ENCODE results near the gene KCNN4. TPM values are rescaled to one million over a fixed set of nuclear protein-coding genes. Genes with fewer than 3 reads are reported as not detected.

The KCNN4 gene
- total RNA-seq, 1 donor from 2014 or later, result 1.6 TPM

GRCh38 chr19:43723588-43723987, 57.2 kb downstream of the KCNN4 start:
- no peaks in the 10 kb centered on the region for H3K9me3 Mint-ChIP-seq
- H3K27ac Mint-ChIP-seq, result no peak overlapping the region
- H3K4me1 Mint-ChIP-seq (ENCODE audit: unreplicated experiment), result no peaks in the 10 kb centered on the region
- no peak overlapping the region for H3K4me3 Mint-ChIP-seq
- DNase-seq (ENCODE audit: extremely low spot score, unreplicated experiment), result no peak
- peaks cover 8% of the 10 kb centered on the region for H3K36me3 Mint-ChIP-seq
- no peaks in the 10 kb centered on the region for H3K27me3 Mint-ChIP-seq
- peak; percentile 44 for TF ChIP-seq CTCF (conservative IDR thresholded peaks at IDR 0.05)

- no peaks in the 10 kb centered on the region for H3K27me3 Mint-ChIP-seq
- H3K4me3 Mint-ChIP-seq, result no peak overlapping the region
- H3K36me3 Mint-ChIP-seq, result peaks cover under 1% of the 10 kb centered on the region
- DNase-seq (ENCODE audit: extremely low spot score, unreplicated experiment), result no peak
- H3K27ac Mint-ChIP-seq, result no peak overlapping the region
- TF ChIP-seq CTCF (conservative IDR thresholded peaks at IDR 0.05), result no peak
- H3K9me3 Mint-ChIP-seq, result no peaks in the 10 kb centered on the region
- no peaks in the 10 kb centered on the region for H3K4me1 Mint-ChIP-seq (ENCODE audit: unreplicated experiment)
Measured at GRCh38 chr19:43721469-43722048, 59.2 kb downstream of the KCNN4 start.

GRCh38 chr19:43720936-43721335, 59.8 kb downstream of the KCNN4 start:
- no peak for TF ChIP-seq CTCF (conservative IDR thresholded peaks at IDR 0.05)
- H3K27ac Mint-ChIP-seq, result no peak overlapping the region
- no peaks in the 10 kb centered on the region for H3K4me1 Mint-ChIP-seq (ENCODE audit: unreplicated experiment)

GRCh38 chr19:43719918-43720317, 60.9 kb downstream of the KCNN4 start:
- no peak for TF ChIP-seq CTCF (conservative IDR thresholded peaks at IDR 0.05)
- Mint-ChIP-seq H3K27ac (no peak overlapping the region), H3K36me3 (no peaks in the 10 kb centered on the region), H3K4me3 (no peak overlapping the region), H3K4me1 (ENCODE audit: unreplicated experiment) (no peaks in the 10 kb centered on the region), H3K9me3 (no peaks in the 10 kb centered on the region), H3K27me3 (no peaks in the 10 kb centered on the region)
- DNase-seq (ENCODE audit: extremely low spot score, unreplicated experiment), result no peak

More at GRCh38 chr19:43720936-43721335, 59.8 kb downstream of the KCNN4 start:
- Mint-ChIP-seq H3K4me3 (no peak overlapping the region), H3K27me3 (no peaks in the 10 kb centered on the region), H3K36me3 (no peaks in the 10 kb centered on the region), H3K9me3 (no peaks in the 10 kb centered on the region)
- no peak for DNase-seq (ENCODE audit: extremely low spot score, unreplicated experiment)

- no peak overlapping the region for H3K27ac Mint-ChIP-seq
- no peaks in the 10 kb centered on the region for H3K4me1 Mint-ChIP-seq (ENCODE audit: unreplicated experiment)
- H3K9me3 Mint-ChIP-seq, result no peaks in the 10 kb centered on the region
- H3K36me3 Mint-ChIP-seq, result no peaks in the 10 kb centered on the region
- TF ChIP-seq CTCF (conservative IDR thresholded peaks at IDR 0.05), result no peak
- no peaks in the 10 kb centered on the region for H3K27me3 Mint-ChIP-seq
- no peak for DNase-seq (ENCODE audit: extremely low spot score, unreplicated experiment)
- H3K4me3 Mint-ChIP-seq, result no peak overlapping the region
Measured at GRCh38 chr19:43719378-43719868, 61.4 kb downstream of the KCNN4 start.
